MV-4-11 (cell line): ENCODE measurements around the gene RALGAPB.
"Not testable (repeated sequence)": the region's sequence is repeated elsewhere in the genome, so short reads cannot be mapped to it uniquely, and the experiment has no call there.

ENCODE experiments used
- DNase-seq: peaks from one replicate; lab custom pipeline; 2025; lab: John Stamatoyannopoulos, UW

Gene RALGAPB

DNA sequence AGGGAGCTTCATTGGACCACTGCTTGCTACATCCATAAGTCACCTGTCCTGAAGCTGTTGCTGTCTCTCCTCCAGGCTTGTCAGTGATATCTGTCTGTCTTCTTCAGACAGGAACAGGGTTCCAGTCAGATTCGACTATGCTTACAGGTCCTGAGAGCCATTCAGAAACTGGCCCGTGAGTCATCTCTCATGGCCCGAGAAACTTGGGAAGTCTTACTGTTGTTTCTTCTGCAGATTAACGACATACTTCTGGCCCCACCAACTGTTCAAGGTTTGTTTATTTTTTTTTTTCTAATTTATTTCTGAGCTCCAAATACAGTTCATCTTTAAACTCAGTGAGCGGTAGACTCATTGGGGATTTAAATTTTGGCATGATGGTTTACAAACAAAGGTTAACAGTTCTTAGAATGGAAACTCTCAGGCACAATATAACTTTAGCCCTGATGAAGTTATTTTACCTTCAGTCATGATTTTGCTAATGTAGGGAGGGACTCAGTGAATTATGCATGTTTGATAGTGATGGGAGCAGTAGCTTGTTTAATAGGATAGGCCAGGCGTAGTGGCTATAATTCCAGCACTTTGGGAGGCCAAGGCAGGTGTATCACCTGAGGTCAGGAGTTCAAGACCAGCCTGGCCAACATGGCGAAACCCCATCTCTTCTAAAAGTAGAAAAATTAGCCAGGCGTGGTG, 24.7 kb downstream of the RALGAPB start:
- no peak for DNase-seq

DNA sequence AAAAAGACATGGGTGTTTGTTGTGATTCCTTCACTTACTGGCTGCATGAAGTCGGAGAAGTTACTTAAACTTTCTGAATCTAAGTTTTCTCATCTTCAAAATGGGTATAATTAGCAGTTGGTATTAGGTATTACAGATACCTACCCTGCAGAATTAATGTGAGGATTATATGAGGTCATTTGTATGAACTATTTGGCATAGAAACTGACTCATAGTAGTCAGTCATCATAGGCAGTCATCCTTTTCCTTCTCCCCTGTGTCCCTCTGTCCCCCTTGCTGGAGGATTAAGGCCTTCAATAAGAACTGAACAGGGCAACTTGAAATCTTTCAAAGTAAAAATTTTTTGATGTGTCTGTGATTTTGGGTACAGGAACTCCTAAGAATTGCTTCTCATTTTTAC, 26.3 kb downstream of the RALGAPB start:
- no peak for DNase-seq

DNA sequence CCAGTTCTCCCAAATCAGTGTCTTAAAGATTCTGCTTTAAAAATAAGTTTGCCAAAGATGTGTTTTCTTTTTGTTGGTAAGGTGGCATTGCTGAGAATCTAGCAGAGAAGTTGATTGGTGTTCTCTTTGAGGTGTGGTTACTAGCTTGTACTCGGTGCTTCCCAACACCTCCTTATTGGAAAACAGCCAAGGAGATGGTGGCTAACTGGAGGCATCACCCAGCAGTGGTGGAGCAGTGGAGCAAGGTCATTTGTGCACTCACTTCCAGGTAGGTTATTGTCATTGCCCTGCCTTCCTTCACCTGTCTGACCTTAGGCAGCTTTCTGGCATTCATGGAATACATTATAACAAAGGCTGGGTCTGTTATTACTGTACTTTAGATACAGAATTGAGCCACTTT, 26.7 kb downstream of the RALGAPB start:
- DNase-seq: no peak

DNA sequence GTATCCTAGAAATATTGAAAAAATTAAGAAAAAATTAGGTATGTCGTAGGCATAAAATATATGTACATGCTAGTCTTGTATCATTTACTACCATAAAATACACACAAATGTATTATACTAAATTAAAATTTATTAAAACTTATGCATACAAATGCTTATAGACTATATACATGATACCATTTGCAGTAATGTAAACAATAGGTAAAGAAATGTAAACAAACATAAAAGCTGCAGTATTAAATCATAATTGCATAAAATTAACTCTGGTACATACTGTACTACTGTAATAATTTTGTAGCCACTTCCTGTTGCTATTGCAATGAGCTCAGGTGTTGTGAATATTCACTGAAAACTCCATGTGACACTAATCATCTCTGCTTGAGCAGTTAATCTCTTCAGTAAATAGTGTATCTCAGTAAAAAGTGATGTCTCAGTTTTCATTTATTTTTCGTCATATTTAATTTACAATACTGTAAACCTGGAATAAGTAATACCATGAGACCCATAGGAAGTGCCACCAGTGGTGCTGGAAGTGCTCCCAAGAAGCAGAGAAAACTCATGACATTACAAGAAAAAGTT, 29.3 kb downstream of the RALGAPB start:
- DNase-seq: no peak

DNA sequence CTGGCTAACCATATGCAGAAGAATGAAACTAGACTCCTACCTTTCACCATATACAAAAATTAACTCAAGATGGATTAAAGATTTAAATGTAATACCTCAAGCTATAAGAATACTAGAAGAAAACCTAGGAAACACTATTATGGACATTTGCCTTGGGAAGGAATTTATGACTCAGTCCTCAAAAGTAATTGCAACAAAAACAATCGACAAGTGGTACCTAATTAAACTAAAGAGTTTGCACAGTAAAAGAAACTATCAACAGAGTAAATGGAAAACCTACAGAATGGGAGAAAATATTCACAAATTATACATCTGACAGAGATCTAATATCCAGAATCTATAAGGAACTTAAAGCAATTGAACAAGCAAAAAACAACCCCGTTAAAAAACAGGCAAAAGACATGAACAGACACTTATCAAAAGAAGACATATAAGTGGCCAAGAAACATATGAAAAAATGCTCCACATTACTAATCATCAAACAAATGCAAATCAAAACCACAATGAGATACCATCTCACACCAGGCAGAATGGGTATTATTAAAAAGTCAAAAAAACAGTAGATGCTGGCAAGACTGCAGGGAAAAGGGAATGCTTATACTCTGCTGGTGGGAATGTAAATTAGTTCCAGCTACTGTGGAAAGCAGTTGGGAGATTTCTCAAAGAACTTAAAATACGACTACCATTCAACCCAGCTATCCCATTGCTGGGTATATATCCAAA, 31.9 kb downstream of the RALGAPB start:
- DNase-seq: no peak

DNA sequence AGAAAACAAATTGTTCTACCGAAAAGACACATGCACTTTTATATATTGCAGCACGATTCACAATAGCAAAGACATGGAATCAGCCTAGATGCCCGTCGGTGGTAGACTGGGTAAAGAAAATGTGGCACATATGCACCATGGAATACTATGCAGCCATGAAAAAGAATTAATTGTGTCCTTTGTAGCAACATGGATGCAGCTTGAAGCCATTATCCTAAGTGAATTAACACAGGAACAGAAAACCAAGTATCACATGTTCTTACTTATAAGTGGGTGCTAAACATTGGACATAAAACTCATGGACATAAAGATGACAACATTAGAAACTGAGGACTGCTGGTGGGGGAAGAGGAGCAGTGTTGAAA, 32.4 kb downstream of the RALGAPB start:
- DNase-seq: no peak

DNA sequence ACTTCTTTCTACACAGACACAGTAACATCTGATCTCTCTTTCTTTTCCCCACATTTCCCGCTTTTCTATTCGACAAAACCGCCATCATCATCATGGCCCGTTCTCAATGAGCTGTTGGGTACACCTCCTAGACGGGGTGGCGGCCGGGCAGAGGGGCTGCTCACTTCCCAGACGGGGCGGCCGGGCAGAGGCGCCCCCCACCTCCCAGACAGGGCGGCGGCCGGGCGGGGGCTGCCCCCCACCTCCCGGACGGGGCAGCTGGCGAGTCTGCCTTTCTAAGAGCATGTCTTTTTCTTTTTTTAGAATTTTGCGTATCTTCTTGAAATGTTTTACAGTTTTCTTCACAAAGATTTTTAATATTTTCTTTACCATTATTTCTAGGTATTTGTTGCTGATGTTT, 39.1 kb downstream of the RALGAPB start:
- not testable (repeated sequence) for DNase-seq

DNA sequence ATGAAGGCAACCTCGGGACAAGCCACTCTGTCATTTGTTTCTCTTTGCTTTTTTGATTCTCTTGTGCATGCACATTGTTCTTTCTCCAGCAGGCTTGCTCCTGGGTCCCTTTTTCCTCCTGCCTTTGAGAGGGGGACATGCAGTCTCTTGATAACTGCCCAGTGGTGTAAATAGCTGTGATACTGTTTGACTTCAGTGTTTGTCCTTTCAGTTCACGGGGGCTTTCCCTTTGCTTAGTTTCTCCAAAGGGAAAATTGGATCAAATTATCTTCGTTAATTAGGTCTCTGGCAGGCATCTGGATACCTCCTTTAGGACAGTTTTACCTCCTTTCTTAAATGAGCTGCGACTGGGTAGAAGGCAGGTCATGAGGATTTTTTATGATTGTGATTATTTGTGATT, 41.5 kb downstream of the RALGAPB start:
- no peak for DNase-seq

DNA sequence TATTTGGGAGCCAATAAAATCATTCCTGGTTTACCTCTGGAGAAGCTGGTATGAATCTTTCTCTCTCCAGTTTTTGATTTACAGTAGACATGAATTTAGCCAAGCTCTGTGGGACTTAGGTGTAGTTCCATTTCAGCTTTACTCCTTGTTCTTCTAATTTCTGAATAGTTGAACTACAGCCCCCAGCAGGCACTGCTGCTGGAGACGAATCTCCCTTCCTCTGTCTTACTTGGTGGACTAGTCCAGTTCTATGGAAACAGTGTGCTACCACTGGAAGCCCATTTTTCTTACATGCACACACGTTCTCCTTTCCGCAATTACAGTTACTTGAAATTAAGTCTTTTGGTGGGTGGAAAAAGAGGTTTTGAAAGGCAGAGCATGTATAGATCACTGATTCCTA, 42.3 kb downstream of the RALGAPB start:
- no peak for DNase-seq

DNA sequence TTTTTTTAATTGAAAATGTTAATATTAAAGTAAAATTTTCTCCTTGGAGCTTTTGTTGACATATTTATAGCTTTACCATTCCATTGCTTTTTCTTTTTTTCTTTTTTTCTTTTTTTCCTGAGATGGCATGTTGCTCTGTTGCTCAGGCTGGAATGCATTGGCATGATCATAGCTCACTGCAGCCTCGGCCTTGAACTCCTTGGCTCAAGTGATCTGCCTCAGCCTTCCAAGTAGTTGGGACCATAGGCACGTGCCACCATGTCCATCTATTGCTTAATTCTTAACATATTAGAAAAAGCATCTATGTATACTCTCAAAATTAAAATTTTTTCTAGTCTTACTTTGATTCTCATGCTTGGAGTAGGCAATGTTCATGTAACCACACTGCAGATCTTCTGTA, 43.0 kb downstream of the RALGAPB start:
- DNase-seq: no peak

DNA sequence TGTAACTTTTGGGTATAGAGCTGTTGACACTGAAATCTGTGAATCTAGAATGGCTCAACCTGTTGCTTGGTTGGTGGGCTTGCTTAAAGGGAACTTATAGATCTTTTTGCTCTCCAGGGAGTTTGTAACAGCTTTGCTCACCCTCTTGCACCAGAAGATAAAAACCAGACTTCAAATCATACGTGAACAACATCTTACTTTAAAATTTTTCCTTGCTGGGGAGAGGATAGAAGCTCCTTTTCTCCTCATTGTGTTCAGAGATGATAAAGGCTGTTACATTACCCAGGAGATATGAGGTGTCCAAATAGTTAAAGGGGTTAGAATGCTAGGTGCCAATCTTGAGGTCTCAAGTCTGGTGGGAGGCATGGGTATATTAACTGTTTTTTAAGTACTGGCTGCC, 46.8 kb downstream of the RALGAPB start:
- no peak for DNase-seq

DNA sequence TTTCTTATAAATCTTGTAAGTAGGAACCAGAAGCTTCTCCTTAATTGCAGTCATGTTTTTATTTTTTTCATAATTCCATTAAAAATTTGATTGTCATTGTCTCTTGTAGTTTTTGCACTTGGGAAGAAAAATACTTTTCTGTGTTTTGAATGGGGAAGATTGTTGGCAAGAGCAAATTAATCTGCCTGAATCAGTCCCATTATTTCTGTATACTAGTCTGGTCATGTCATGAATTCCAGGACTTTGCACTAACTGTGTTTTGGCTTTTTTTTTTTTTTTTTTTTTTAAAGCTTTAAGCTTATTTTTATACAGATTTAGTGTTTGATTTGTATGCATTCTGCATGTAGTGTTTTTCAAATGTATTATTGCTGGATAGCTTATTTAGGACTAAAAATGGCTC, 47.6 kb downstream of the RALGAPB start:
- DNase-seq: no peak

DNA sequence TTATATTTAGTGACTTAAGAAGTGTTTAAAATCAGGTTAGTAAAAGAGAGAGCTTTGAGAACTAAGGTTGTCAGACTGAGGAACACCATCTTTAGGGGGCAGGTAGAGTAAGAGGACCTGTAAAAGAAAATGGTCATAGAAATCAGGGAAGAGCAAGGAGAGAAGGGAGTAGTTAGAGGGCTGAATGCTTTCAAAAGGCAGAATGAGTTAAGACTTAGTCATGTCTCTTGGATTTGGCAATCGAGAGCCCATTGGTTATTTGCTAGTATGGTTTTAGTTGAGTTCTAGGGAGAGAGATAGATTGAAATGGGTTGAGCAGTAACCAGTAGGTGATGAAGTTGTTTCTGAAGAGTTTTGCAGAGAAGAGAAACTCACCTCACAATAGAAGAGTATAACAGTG, 51.1 kb downstream of the RALGAPB start:
- no peak for DNase-seq

DNA sequence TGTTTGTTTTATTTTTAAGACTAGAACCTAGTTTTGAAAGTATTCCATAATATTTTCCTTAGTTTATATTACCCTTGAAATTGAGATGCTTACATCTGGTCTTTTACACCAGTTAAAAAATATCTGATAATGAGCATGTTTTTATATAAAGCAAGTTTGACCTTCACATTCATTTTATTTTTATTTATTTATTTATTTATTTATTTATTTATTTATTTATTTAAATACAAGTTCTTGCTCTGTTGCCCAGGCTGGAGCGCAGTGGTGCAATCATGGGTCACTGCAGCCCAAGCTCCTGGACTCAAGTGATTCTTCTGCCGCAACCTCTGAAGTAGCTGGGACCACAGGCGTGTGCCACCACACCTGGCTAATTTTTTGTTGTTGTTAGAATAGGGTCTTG, 55.5 kb downstream of the RALGAPB start:
- DNase-seq: no peak

DNA sequence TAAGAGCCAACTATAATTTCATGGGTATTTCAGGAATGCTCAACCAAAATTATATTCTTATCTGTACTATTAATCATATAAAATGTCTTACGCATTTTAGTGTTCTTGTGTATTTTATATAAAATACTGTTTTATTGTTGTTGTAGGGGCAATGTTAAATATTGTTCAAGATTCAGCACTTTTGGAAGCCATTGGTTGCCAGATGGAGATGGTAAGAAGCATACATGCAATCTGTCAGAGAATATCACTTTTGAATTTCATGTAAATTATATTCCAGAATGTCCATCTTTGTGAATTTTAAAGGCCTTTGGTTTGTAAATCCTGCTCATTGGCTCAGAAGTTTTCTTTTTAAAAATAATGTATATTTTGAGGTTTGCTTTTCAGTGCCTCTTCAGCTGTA, 58.4 kb downstream of the RALGAPB start:
- no peak for DNase-seq

DNA sequence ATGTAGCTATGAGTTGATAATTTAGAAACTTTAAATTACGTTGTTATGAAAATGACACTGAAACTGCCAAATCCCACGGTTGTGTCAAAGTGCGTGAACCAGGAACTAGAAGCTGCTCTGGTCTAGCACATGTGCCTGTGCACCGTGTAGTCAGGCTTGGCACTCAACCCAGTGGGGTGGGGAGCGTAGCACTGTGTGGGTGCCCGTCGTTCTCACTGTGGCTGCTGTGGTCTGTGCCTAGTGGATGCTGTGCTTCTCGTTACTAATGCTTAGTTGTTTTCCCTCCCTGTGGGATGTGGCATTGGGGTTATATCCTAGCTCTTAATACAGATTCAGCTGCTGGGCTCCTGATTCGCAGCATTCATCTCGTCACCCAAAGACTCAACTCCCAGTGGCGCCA, 62.1 kb downstream of the RALGAPB start:
- peak; percentile 9 for DNase-seq

DNA sequence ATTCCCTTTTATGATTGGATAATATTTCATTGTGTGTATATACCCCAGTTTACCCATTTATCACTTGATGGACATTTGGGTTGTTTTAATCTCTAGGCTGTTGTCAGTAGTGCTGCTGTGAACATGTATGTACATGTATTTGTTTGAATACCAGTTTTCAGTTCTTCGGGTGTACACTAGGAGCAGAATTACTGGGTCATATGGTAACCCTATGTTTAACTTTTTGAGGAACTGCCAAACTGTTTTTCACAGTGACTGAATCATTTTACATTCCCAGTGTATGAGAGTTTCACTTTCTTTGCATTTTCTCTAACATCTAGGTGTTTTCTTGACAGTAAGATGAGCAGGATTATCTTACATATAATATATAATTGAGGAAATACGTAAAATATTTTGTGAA, 63.7 kb downstream of the RALGAPB start:
- DNase-seq: peak; percentile 46

DNA sequence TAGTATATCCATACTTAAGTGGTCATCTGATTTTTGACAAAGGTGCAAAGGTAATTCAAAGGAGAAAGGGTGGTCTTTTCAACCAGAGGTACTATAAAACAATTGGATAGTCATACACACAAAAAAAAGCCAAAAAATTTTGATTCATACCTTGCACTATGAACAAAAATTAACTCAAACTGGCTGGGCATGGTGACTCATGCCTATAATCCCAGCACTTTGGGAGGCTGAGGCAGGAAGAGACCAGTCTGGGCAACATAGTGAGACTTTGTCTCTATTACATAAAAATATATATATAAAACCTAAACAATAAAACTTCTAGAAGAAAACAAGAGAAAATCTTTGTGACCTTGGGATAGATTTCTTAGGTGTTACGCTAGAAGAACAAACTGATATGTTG, 64.5 kb downstream of the RALGAPB start:
- no peak for DNase-seq

DNA sequence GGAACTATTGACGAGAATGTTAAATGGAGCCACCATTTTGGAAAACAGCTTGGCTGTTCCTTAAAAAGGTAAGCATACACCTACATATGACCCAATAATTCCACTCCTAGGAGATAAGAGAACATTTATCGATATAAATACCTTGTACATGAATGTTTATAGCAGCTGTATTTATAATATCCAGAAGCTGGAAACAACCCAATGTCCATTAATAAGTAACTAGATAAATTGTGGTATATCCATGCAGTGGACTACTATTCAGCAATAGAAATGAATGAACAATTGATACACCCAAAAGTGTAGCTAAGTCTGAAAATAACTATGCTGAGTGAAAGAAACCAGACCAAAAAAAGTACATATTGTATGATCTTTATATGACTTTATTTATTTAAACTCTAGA, 66.1 kb downstream of the RALGAPB start:
- no peak for DNase-seq

DNA sequence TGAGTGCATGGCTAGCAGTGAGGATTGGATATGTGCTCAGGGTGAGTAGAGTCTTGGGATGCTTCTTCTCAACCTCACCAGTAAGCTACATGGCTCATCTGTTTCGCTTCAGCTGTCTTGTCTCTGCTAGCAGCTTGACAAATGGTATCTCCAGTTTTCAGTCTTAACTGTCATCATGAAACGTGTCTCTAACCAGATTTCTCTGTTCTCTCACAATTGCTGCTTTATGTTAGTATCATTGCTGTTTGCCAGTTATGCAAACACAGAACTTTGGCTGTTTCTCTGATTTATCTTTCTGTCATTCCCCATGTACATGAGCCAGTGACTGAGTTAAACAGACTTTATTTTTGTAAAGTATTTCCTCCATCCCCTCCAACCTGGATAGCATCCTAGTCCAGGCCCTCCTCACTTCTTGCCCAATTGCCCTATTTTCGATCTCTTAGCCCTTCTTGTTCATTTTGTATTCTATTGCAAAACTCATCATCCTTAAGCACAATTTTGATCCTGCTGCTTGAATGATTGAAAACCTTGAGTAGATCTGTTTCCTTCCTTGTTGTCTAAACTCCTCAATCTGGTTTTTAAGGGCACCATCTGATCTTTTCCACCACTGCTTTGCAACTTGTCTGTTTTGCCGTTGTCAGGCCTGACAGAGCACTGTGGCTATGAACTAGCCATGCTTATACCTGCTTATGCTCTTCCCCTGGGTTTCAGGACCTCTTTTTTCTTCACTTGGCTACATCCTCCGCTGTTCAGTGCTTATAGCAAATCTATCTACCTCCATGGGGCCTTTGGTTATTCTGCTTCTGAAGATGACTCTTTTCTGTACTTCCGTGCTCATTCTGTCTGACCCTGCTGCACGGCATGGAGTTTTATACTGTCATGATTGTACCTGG, 70.6 kb downstream of the RALGAPB start:
- DNase-seq: no peak

DNA sequence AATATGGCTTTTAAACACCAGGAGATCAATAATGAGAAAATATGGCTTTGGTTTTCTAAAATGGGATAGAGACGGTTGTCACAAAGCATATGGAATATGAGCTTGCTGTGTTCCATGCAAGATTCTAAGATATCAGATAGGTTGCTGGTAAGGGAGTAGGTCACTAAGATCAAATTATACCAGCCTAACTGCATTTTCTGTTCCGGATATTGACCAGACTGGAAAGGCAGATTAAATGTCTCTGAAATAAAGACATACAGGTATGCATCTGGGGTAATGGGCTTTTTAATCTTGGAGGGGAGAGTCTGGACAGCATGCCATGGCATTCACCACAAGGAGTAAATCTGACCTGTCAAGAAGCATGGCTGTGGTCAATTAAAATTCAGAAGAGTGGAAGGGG, 73.1 kb downstream of the RALGAPB start:
- no peak for DNase-seq

DNA sequence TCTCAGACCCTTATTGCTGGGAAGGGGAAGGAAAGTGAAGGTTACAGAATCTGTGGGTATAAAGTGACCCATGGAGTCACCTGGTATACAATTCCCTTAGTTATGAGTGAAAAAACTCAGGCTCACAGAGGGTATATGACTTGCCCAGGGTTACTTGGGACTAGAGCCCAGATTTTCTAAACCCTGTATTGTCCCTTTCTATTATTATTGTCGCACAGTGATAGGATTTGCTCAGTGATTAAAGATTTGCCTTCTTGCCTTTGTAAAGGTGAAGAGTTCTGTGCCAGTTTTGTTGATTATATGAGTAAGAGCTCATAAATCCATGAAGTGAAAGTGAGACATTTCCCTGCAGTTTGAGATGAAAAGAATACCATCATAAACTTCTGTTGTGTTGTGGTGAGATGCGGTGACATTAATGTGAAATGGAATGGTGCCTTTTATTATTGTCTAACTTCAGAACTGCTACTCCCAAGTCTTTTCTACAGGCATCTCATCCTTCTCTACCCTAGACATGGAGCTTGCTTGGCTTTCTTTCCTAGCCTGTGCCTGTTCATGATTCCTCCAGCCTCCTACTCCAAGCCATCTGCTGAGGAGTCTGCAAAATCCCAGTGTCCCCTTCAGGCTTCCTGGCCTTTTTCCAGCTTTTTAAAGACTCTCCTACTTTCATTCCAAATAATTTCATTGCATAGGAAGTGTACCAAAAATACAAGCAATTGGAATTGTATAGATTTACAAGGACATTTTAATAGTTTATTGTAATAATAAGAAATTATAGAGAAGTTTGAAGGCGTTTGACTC, 74.8 kb downstream of the RALGAPB start:
- no peak for DNase-seq
